Epithelial cell of proximal tubule (primary cell): ENCODE results near the gene OXSM. TPM values are rescaled to one million over a fixed set of nuclear protein-coding genes. Genes with fewer than 3 reads are reported as not detected.

Experiments
- DNase-seq: peaks from one replicate; pipeline ENCODE4 v3.0.0-alpha.2; 2011; ENCODE audit warnings: low read depth
- H3K4me3 ChIP-seq: 2 replicates; pipeline ENCODE4 v1.5.1; 2011; ENCODE audit warnings: low read depth, mild to moderate bottlenecking, low read length
- total RNA-seq: library from RNA; depleted of rRNA; stranded (reverse); fragments of >200 nt; gene quantifications from 2 replicates; pipeline ENCODE4 v1.2.3, GENCODE V29; 2015
- TF ChIP-seq, protein P1 (sequence below): conservative IDR thresholded peaks from 2 replicates; pipeline ENCODE4 v1.5.1; 2012; ENCODE audit warnings: low read depth, mild to moderate bottlenecking, low read length

Gene OXSM
- total RNA-seq, 1 donor from 2014 or later, result 7.8 TPM

DNA sequence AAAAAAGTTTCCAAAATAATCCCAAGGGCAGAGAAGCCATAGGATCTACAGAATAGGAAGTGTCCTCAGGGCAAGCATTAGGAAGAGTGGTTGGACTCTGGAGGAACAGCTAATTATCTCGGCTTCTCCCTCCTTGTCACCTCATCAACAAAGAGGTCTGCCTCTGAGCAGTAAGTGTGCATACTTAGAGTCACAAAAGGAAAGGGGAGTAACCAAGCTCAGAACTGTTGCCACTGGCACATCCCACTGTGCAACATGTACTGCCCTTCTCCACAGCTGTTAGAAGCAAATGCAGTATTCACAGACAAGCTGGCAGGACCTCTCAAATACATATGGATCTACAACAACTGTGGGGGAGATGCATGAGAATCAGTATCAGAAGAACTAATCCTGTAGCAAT, 38.2 kb upstream of the OXSM start:
- H3K4me3 ChIP-seq, result no peak overlapping the region
- TF ChIP-seq, protein P1, sequence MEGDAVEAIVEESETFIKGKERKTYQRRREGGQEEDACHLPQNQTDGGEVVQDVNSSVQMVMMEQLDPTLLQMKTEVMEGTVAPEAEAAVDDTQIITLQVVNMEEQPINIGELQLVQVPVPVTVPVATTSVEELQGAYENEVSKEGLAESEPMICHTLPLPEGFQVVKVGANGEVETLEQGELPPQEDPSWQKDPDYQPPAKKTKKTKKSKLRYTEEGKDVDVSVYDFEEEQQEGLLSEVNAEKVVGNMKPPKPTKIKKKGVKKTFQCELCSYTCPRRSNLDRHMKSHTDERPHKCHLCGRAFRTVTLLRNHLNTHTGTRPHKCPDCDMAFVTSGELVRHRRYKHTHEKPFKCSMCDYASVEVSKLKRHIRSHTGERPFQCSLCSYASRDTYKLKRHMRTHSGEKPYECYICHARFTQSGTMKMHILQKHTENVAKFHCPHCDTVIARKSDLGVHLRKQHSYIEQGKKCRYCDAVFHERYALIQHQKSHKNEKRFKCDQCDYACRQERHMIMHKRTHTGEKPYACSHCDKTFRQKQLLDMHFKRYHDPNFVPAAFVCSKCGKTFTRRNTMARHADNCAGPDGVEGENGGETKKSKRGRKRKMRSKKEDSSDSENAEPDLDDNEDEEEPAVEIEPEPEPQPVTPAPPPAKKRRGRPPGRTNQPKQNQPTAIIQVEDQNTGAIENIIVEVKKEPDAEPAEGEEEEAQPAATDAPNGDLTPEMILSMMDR, result no peak
- DNase-seq, result no peak

DNA sequence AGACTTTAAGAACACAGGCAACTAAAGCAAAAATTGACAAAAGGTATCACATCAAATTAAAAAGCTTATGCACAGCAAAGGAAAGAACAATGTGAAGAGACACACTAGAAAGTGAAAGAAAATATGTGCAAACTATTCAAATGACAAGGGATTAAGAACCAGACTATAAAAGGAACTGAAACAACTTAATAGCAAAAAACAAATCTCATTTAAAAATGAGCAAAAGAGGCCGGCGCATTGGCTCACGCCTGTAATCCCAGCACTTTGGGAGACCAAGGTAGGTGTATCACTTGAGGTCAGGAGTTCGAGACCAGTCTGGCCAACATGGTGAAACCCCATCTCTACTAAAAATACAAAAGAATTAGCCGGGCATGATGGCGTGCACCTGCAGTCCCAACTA, 21.0 kb upstream of the OXSM start:
- TF ChIP-seq, protein P1, result no peak
- DNase-seq, result no peak
- H3K4me3 ChIP-seq, result no peak overlapping the region

DNA sequence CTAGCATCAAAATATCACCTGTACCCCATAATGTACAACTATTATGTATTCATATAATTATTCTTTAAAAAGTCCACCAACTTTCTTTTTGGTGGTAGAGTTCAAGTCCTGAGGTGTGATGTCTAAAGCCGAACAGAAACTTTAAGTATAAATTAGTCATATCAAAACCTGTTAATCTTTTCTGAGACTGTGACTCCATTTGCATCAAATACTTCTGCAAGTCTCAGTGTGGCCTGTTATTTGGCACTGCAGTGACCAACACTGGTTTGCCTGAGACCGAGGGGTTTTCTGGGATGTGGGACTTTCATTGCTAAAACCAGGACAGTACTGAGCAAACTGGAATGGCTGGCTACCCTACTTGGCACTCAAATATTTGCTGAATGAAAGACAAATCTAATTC, 14.0 kb upstream of the OXSM start:
- no peak overlapping the region for H3K4me3 ChIP-seq
- TF ChIP-seq, protein P1, result no peak
- no peak for DNase-seq

DNA sequence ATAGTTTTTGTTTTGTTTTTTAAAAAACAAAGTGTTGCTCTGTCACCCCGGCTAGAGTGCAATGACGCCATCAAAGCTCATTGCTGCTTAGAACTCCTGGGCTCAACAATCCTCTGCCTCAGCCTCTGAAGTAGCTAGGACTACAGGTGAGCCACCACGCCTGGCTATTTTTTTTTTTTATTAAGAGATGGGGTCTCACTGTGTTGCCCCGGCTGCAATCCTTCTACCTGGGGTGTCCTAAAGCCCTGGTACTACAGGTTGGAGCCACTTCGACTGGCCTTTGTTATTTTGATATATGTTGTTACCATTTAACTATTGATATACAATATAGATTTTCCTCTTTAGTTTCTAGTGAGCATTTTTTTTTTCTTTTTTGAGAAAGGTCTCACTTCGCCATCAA, 9.3 kb upstream of the OXSM start:
- no peak overlapping the region for H3K4me3 ChIP-seq
- no peak for DNase-seq
- TF ChIP-seq, protein P1, result no peak

DNA sequence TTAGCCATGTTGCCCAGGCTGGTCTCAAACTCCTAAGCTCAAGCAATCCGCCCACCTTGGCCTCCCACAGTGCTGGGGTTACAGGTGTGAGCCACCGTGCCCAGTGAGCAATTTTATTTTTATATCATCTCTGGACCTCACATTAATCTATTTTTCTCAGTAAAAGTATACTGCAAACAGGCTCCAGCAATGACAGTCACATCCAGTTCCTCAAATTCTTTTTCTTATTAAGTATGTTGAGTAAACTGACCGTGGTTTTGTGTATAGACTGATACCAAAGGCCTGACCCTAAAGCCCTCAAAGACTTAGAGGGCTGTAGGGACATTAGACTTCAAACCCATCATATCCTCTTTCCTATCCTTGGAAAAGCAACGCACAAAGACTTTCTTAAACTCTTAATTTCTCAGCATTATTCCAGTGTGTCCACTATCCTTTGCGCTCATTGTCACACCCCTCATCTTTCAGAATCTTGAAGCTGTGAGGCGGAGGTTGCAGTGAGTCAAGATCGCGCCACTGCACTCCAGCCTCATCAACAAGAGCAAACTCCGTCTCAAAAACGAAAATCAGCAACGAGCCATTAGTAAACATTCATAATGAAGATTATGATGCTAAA, 8.6 kb upstream of the OXSM start:
- no peak for DNase-seq

DNA sequence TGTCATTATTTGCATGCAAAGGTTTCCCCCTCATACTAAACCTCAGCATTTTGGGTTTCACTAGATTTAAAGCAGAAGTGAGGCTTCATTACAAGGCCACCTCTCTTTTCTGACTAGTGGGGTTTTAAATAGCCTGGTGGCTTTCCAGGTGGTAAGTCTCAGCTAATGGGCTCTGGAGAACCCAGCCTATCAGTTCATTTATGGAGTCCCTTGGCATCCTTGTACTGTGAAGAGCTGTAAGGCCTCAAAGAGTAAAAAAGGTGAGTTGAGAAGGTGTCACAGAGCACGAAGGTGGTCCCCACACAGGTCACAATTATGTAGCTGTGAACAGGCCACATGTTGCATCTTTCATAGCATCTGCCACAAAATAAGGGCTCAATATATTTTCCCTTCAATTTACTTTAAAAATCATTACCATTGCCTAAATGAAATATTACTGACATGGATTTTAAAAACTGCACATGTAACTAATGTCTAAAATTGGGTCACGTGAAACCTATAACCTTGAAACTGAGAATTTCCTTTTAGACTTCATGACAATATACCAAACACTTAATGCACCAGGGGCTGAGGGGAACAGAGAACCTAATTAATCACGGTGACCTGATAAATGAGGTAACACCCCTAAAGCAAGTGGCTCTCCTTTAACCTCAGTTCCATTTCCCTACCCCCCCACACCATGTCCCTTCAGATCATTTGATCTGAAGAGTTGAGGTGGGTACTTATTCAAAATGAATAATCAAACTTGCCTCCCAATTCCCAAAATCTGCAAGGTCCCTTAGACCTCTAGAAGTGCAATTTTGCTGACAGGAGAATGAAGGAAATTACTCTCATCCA, 7.9 kb upstream of the OXSM start:
- TF ChIP-seq, protein P1, result no peak
- DNase-seq, result no peak

More for the DNA sequence above, 8.6 kb upstream of the OXSM start:
- TF ChIP-seq, protein P1, result no peak
- no peak overlapping the region for H3K4me3 ChIP-seq

DNA sequence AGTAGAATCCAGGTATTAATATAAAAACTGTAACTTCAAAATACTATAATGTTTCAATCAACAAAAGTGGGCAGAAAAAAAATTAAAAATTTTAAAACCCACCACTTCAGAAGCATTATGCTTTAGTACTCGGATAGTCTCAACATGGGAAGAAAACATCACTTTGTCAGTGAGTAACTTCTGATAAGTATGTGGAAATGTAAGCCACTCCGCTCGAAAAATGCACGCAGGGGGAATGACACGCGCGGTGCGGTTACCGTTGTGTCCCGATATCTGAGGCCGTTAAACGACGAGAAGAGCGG, 7.3 kb upstream of the OXSM start:
- no peak for DNase-seq
- H3K4me3 ChIP-seq, result peak overlapping the region; percentile 85
- TF ChIP-seq, protein P1, result no peak

More for the DNA sequence above, 7.9 kb upstream of the OXSM start:
- H3K4me3 ChIP-seq, result peak overlapping the region; percentile 85
